HepG2 (cell line): Measurements from ENCODE around the gene PSMD4.

Experiments used
- AKNA ChIP-seq: sonication (generic); formaldehyde crosslinking; IDR thresholded peaks from 2 replicates; pipeline ENCODE4 v1.4.0; 2020; ENCODE audit warnings: missing genetic modification reagents, borderline replicate concordance
- KLF16 ChIP-seq, 2 experiments: sonication (generic) in 1 of 2; formaldehyde crosslinking in 1 of 2; IDR thresholded peaks; 2 replicates each; pipeline versions ENCODE4 v1.6.1 to v1.8.0; 2016 to 2023; ENCODE audit warnings: missing genetic modification reagents in 2 of 2, missing compliant biosample characterization in 1 of 2
- KLF6 ChIP-seq: IDR thresholded peaks from 2 replicates; pipeline ENCODE4 v1.8.0; 2016; ENCODE audit warnings: missing biosample characterization, missing genetic modification reagents
- NR1H2 ChIP-seq: sonication (generic); formaldehyde crosslinking; IDR thresholded peaks from 2 replicates; pipeline ENCODE4 v1.8.1; 2022; ENCODE audit warnings: low read depth, missing genetic modification reagents, borderline replicate concordance
- SRSF4 ChIP-seq: fragments of 200-400 bp; formaldehyde crosslinking; IDR thresholded peaks from one replicate; pipeline ENCODE4 v1.6.1; 2018; ENCODE audit warnings: mild to moderate bottlenecking, low read depth, low read length, moderate library complexity; ENCODE audit not compliant: poor library complexity, severe bottlenecking
- ZNF441 ChIP-seq: sonication (generic); formaldehyde crosslinking; IDR thresholded peaks from 2 replicates; pipeline ENCODE4 v1.7.0; 2021; ENCODE audit warnings: missing genetic modification reagents, borderline replicate concordance
- ZNF562 ChIP-seq: sonication (generic); formaldehyde crosslinking; IDR thresholded peaks from 2 replicates; pipeline ENCODE4 v1.8.0; 2022; ENCODE audit warnings: missing genetic modification reagents, borderline replicate concordance
- TF ChIP-seq, protein P1 (sequence below): conservative IDR thresholded peaks from 2 replicates; pipeline ENCODE4 v1.6.1; 2018; ENCODE audit warnings: missing genetic modification reagents

DNA sequence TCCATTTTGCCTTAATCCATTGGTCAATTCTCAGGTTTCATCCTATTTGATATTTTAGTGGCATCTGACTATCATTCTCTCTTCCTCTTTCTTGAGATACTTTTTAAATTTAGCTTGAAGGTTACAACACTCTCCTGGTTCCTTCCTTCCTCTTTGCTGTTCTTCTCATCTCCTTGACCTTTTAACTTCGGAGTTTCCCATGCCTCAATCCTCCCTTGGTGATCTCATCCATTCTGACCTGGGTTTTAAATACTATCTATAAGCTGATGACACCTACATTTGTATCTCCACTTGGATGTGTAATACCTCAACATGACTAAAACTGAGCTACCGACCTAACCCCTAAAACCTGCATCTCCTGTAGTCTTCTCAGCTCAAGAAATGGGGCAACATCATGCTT lies 22.7 kb downstream of the PSMD4 start:
- TF ChIP-seq, protein P1, sequence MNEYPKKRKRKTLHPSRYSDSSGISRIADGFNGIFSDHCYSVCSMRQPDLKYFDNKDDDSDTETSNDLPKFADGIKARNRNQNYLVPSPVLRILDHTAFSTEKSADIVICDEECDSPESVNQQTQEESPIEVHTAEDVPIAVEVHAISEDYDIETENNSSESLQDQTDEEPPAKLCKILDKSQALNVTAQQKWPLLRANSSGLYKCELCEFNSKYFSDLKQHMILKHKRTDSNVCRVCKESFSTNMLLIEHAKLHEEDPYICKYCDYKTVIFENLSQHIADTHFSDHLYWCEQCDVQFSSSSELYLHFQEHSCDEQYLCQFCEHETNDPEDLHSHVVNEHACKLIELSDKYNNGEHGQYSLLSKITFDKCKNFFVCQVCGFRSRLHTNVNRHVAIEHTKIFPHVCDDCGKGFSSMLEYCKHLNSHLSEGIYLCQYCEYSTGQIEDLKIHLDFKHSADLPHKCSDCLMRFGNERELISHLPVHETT (CRISPR knock-in tag), result no peak
- TF ChIP-seq NR1H2 (CRISPR knock-in tag), result no peak
- no peak for TF ChIP-seq ZNF441 (CRISPR knock-in tag)
- no peak for TF ChIP-seq SRSF4
- no peak for TF ChIP-seq KLF6 (CRISPR knock-in tag)
- TF ChIP-seq AKNA (CRISPR knock-in tag), result no peak
- no peak for TF ChIP-seq ZNF562
- TF ChIP-seq KLF16 (CRISPR knock-in tag; IDR thresholded peaks at IDR 0.05), result no peak
